UCSD-AML1 (cell line): Measurements from ENCODE around the gene HNRNPUL2.
"Not testable (repeated sequence)": the region's sequence is repeated elsewhere in the genome, so short reads cannot be mapped to it uniquely, and the experiment has no call there.

Source experiments
- DNase-seq: peaks from one replicate; lab custom pipeline; 2025; ENCODE audit not compliant: unreplicated experiment; lab: John Stamatoyannopoulos, UW

Gene HNRNPUL2

DNA sequence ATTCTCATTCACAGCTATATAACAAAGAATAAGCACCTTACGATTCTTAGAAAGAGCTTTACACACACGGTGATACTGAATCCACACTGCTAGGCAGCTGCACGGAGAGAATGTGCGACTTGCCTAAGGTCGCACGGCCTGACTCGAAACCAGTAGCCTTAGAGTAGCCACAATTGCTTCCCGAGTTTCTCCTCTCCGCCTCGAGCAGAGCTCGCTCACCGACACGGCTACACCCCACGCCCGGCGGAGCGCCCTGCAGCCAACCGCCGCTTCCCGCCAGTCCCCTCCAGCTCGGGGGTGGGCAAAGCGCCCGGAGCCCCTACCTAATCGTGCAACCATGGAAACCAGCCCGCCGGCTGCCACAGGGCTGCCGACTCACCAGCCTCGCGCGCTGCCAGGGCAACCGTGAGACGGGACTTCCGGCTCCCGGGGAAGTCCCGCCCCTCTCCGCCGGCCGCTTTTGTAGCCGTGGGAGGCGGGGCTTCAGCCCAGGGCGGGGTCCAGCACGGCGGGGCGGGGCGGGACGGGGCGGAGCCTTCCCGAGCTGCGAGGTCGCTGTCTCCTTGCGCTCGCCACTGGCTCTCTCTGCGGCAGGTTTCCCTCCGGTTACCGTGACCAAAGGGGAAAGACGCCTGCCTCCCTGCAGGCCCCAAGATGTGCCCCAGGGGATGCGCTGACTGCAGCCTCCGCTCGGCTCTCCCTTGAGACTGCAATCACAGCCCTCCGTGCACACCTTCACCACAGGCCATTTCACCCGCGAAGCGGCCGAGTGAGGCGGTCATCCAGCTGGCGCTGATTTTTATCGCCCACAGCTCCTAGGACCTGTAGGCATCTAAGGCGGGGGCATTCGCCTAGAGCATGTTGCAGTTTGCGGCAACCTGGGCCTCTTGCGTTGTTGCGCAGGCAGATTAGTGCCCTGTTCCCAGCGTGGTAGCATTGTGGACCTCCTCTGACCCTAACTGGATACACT lies 21.1 kb downstream of the HNRNPUL2 start:
- DNase-seq, result peak; percentile 92

DNA sequence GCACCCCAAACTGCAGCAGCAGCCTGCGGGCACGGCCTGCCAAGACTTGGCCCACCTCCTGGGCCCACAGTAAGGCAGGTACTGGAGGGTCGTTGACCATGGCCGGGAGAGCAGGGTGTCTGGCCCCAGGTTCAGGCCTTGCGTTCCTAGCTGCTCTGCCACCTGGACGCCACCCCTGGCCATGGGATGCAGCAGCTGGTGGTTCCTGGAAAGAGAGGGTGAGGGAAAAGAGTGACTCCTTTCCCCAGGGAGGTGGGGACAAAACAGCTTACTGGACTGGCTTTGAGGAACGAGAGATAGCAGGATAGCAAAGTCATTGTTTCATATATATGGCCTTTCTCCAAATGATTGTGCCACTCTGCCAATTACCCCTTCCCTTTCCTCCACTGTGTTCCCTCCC lies 21.8 kb downstream of the HNRNPUL2 start:
- DNase-seq, result no peak

DNA sequence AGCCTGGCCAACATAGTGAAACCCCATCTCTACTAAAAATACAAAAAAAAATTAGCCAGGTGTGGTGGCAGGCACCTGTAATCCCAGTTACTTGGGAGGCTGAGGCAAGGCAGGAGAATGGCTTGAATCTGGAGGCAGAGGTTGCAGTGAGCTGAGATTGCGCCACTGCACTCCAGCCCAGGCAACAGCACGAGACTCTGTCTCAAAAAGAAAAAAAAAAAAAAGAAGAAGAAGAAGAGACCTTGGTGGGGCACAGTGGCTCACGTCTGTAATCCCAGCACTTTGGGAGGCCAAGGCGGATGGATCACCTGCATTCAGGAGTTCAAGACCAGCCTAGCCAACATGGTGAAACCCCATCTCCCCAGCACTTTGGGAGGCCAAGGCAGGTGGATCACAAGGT lies 23.3 kb downstream of the HNRNPUL2 start:
- DNase-seq, result not testable (repeated sequence)

DNA sequence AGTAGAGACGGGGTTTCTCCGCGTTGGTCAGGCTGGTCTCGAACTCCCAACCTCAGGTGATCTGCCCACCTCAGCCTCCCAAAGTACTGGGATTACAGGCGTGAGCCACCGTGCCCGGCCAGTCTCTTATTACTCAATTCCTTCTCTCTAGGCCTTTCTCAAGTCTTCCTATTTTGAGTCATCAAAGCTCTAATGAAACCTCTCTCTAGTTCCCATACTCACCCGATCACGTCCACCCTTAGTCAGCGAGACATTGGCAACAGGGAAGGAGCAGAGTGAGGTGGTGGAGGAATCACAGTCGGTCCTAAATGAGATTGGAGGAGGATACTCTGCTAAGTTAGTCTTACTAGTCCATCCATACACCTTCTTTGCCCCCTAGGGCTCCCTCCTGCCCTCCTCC lies 25.0 kb downstream of the HNRNPUL2 start:
- no peak for DNase-seq

DNA sequence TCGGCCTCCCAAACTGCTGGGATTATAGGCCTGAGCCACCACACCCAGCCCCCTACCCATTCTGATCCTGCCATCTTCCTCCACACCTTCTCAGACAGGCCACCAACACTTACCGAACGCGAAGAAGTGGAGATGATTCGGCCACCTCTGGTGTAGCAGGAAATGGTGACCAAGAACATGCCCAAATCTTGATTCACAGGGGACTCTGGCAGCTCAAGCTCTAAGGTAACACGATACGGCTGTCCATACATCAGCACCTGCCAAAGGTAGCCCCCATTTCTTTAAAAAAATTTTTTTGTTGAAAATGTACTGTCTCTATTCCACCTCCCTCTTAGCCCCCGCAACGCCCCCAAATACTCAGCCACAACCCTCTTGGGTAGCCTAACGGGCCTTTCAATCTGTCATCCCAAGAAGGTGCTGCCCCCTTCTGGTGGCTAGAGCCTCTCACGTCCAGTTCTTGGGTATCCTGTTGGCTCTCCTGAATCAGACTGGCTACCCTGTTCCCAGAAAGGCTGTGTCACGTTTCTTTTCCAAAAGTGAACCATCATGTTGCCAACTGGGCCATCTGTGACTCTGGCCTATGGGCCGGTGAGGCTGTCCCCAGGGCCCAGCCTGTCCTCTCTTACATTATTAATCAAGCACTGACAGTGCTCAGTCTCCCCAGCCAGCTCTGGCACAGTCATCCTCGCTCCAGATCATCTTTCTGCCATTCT lies 32.6 kb downstream of the HNRNPUL2 start:
- DNase-seq, result peak; percentile 48

DNA sequence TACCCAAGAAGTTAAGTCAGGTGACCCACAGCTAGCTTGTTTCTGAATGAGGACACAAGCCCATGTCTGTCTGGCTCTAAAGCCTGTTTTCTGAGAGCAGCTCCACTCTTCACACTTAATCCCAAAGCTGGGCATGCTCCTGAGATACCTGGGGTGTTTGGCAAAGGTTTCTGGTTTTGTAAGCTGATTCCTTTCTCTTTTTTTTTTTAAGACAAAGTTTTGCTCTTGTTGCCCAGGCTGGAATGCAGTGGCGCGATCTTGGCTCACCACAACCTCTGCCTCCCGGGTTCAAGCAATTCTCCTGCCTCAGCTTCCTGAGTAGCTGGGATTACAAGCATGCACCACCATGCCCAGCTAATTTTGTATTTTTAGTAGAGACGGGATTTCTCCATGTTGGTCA lies 33.6 kb downstream of the HNRNPUL2 start:
- DNase-seq, result not testable (repeated sequence)

DNA sequence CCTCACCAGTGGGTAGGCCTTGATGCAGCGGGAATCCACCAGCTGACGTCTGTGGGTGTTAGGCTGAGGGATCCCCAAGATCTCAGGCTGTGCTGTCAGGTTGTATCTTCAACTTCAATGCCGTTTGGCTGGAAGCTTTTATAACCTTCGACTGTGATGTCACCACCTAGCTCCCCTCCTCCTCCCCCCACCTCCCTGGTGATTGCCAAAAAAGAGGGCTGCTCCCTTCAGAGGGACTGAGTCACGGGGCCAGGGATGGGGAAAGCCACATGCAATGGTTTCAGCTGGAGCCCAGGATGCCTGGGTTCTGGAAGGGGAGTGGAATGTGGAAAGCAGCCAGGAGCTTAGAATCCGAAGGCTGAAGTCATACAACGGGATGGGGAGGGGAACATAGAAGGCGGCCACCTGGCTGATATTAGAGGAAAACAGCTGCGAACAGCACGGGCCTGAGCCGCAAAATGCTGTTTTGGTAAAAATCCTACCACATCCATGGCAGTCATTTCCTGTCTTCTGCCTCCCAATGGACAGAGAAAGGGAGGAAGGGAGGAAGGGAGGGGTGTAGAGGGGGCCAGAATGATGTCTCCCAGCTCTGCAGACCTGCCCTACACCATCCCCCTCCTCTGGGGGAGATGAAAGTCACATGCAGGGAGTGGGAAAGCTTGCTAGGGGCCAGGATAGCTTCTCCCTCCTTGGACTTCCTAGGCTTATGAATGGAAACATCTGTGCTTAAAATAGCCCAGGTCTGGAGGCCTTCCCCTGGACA lies 37.7 kb downstream of the HNRNPUL2 start, which contains the start of gene LRRN4CL:
Gene LRRN4CL (minus strand): TSS at position 110 of the 763 bp plus-strand sequence. CDS start 1,022 bp downstream, outside the sequence.
- no peak for DNase-seq

DNA sequence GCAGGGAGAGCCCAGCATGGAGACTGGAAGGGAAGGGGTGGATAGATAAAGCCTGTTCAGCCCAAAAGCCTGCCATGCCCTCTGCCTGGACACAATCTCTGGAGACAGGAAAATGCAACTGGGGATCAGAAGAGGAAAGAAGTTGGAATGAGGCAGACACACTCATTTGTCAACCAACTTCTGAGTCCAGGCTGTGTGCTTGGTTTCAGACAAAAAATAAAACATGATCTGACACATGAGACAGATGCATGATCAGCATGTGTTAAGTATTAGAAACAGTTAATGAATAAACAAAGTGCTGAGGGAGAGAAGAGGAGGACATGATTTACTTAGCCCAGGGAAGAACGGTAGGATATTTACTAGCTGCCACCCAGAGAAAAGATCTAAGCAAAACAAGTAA lies 38.8 kb downstream of the HNRNPUL2 start:
- no peak for DNase-seq

DNA sequence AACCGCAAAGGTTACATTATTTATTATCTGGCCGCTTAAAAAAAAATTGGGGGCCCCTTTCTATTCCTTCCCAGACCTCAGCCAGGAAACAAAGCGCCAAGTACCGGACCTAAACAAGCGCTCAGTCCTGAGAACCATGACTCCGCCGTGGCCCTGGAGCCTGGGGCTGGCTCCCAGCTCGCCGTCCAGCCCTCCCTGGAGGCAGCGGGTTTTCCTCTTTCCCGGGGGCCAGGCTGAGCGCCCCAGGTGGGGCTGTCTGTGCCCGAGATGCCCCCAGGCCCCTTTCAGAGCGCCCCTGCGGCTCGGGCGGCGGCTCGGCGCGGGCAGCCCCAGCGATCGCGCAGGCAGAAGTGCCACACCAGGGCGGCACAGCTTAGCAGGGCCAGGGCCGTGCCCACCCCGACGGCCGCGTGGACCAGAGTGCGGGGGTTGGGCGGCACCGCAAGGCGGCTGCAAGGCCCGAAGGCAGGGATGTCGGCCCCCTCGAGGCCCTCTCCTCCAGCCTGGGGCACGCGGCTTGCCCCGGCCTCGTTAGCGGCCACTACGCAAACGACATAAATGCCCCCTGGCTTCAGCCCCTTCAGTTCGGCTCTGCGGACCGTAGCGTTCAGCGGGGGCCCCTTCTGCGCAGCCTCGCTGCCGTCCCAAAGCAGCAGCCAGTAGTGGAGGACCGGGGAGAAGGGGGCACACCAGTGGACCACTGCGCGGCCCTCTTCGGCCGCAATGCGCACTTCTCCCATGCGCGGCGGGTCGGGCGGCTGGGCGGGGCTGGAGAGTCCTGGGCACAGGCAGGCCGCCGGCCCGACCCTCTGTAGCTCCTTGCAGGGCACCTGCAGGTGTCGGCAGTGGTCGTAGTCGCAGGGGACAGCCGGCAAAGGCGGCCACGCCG lies 39.5 kb downstream of the HNRNPUL2 start:
- DNase-seq, result no peak

DNA sequence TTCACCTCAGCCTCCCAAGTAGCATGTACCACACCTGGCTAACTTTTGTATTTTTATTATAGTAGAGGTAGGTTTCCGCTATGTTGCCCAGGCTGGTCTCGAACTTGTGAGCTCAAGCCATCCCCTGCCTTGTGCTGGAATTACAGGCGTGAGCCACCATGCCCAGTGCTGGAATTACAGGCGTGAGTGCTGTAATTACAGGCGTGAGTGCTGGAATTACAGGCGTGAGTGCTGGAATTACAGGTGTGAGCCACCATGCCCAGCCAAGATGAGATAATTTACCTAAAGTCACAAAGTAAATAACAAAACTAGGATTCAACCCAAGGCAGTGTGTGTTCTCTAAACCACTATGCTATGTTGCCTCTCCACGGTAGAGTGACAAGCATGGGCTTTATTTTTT lies 44.7 kb downstream of the HNRNPUL2 start:
- DNase-seq, result no peak

DNA sequence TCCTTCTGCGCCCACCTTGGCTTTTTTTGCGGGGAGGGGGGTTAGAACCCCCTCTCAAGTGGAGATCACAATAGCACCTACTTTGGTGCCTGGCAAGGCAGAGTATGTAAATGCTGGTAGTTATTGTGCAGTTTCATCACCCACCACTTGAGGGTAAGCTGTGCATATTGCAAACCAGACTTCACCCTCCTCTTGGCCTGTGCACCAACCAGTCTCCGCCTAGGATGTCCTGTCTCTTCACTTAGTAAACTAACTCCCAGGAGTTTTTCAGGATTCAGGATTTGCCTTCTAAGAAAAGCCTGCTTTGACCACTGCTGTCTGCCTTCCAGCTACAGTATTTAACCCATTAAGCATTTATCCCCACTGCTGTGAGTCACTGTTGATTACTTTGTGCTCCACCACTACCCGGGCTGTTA lies 46.4 kb downstream of the HNRNPUL2 start:
- DNase-seq, result peak; percentile 37

DNA sequence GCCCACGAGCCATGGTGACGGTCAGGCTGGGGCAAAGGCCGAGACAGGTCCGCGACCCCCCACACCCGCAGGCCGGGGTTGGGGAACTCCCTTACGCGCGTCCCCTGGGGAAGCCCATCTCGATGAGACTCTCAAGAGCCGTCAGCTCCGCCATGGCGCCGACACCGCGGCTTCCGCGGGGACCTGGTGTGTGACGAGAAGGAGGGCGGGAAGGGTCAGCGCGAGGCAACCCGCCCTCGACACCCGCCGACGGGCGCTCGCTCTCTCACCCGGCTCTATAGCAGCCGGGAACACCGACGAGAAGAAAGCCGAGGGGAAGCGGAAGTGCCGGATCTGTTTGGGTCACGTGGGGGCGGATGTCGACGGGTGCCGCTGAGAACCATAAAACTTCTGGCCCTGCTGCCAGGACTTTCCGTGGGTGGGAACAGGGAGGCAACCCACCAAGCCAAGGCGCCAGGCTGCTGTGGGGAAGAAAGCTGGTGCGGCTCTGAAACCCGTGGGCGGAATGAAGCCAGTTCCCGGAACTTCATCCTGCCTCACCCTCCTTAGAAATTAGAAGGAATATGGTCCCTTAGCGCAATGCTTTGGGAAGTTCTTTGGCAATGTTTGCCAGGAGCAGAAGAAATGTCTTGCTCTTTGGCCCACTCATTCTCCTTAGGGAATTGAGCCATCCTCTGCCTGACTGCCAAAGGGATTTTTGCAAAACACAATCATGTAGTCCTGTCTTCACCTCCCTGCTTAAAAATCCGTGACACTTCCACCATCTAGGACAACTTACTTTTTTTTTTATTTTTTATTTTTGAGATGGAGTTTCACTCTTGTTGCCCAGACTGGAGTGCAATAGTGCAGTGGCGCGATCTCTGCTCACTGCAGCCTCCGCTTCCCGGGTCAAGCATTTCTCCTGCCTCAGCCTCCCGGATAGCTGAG lies 48.2 kb downstream of the HNRNPUL2 start, which contains the start of gene UBXN1:
Gene UBXN1 (minus strand): TSS at position 304 of the 927 bp plus-strand sequence. CDS start 150 bp downstream, at position 154.
- DNase-seq, result peak; percentile 83

DNA sequence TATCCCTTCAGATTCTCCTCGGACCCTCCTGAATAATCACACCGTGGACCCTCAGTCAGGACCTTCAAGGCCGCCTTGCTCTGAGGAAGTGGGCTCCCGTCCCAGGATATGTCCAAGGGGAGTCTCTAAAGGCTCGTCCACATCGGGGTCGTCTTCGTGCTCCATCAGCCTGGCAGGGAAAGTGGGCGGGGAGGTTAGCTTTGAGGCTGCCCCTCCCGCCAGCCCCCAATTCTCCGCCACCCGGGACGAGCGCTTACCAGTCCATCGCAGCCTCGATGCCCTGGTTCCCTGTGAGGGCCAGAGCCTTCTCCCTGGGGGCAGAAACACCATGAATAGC lies 48.9 kb downstream of the HNRNPUL2 start:
- DNase-seq, result no peak

DNA sequence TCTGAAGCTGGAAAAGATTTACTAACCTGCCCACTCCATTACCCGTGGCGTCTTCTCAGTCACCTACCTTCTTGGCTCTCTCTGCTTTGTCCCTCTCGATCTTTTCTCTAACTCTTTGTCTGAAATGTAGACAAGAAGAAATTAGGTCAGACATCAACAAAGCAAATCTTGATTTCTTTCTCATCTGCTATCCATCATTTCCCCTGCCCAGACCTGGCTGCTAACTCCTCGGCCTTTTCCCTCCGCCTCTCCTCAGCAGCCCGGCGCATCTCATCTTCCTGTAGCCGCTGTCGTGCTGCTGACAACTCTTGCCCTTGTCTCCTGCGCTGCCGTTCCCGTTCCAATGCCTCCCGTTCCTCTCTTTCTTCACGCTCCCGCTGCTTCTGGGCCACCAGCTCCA lies 49.5 kb downstream of the HNRNPUL2 start:
- DNase-seq, result no peak

DNA sequence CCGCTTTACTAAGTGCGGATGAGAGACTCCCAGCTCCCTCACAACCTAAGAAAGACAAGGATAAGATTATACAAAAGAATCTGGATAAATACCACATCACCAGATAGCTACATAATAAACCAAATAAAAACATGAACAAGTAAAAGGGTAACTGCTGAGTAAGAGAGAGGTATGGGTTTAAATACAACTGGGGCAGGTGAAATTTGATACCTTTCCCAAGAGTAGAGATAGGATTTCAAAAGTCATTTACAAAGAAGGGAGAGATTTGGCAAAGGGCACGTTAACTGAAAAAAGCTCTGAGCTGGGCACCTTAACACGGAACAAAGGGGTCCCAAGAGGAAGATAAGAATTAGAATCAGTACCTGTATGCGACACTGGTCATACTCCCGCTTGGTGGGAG lies 50.1 kb downstream of the HNRNPUL2 start:
- DNase-seq, result no peak

DNA sequence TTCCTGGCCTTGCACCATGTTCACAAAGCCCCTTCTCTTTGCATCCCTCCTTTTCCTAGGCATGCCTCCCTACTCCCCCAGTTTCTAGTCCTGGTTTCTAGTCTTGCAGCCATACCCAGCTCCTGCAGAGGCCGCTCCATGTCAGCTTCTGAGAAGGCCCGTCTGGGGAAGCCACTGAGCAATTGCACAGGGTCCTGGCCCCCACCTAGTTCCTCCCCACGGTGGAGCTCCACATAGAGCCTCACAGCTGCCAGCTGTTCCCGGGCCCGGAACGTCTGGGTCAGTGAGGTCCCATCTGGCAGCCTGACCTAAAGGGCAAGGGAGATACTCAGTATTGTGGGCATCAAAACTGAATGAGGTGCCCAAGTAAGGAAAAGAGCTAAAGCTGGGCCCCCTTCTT lies 50.6 kb downstream of the HNRNPUL2 start:
- no peak for DNase-seq

DNA sequence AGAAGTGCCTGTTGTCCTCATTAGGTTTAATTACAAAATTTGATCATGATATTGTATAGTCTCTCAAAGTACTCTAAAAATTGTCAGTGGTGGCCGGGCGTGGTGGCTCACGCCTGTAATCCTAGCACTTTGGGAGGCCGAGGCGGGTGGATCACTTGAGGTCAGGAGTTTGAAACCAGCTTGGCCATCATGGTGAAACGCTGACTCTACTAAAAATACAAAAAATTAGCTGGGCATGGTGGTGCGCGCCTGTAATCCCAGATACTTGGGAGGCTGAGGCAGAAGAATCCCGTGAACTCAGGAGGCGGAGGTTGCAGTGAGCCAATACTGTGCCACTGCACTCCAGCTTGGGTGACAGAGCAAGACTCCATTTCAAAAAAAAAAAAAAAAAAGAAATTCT lies 51.8 kb downstream of the HNRNPUL2 start:
- not testable (repeated sequence) for DNase-seq

DNA sequence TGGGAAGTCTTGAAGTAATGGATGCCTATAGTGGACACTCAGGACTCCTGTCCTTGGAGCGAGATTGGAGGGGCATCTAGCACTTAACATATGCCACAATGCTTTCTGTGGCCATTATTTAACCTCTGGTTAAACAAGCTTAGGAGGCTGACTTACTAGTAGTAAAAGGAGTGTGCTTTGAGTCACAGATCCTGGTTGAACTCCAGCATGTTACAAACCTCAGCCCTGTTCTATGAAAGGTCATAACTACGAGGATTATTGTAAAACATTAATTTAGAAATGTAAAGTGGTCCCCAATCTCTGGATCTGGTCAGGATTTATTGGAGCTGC lies 54.1 kb downstream of the HNRNPUL2 start:
- no peak for DNase-seq
